AG04450 (cell line): ENCODE results near the gene TTYH3. TPM values are rescaled to one million over a fixed set of nuclear protein-coding genes. Genes with fewer than 3 reads are reported as not detected.

Source experiments
- CTCF ChIA-PET: fragments of 300-600, 350-600 bp; formaldehyde crosslinking; extraction: SDS; loops from one replicate; lab custom pipeline; 2022; ENCODE audit warnings: antibody characterized with exemption, inconsistent platforms; lab: Charles Lee
- POLR2A ChIA-PET: fragments of 350-600 bp; formaldehyde crosslinking; extraction: SDS; loops from one replicate; lab custom pipeline; 2021; ENCODE audit warnings: antibody characterized with exemption, inconsistent platforms; lab: Yijun Ruan, JAX
- DNase-seq: peaks from one replicate; pipeline ENCODE4 v3.0.0-alpha.2; 2011; ENCODE audit warnings: low read depth, low spot score
- H3K27ac ChIP-seq: one replicate; pipeline ENCODE4 v1.5.1; 2012; ENCODE audit warnings: low read depth, low read length, control low read depth
- H3K27me3 ChIP-seq: one replicate; pipeline ENCODE4 v1.6.0; 2012; ENCODE audit warnings: low read length; ENCODE audit not compliant: control insufficient read depth, insufficient read depth
- H3K4me3 ChIP-seq: 2 replicates; pipeline ENCODE4 v1.5.1; 2011; ENCODE audit warnings: mild to moderate bottlenecking, low read depth, low read length, control low read depth
- H3K9me3 ChIP-seq: 2 replicates; pipeline ENCODE4 v1.5.1; 2012; ENCODE audit warnings: low read length; ENCODE audit not compliant: control insufficient read depth, insufficient read depth
- CTCF ChIP-seq: IDR thresholded peaks from 2 replicates; pipeline ENCODE4 v1.5.1; 2011; ENCODE audit warnings: low read depth, low read length, control low read depth, inconsistent platforms
- polyA plus RNA-seq: library from polyadenylated mRNA; depleted of rRNA; stranded (reverse); fragments of >200 nt; gene quantifications from 2 replicates; pipeline ENCODE4 v1.2.3, GENCODE V29; 2011

Gene TTYH3
- polyA plus RNA-seq, 1 experiment, result 30.8 TPM

GRCh38 chr7:2622869-2623697, 8.7 kb upstream of the TTYH3 start:
- no peak for DNase-seq
- H3K27ac ChIP-seq, result no peak overlapping the region
- POLR2A ChIA-PET, result interaction anchor here (0.7 kb wide), 1 partner anchor 57 kb away, joined by 4 read pairs; no protein-coding TSS in a partner anchor
- H3K9me3 ChIP-seq, result no peaks in the 10 kb centered on the region; the same call in 1 of the 2 replicates
- no peak overlapping the region for H3K4me3 ChIP-seq
- no peaks in the 10 kb centered on the region for H3K27me3 ChIP-seq
- no peak for TF ChIP-seq CTCF
- CTCF ChIA-PET, result no interaction called here

- DNase-seq, result no peak
- ChIA-PET CTCF (no interaction called here), POLR2A (no interaction called here)
- Histone ChIP-seq H3K27me3 (no peaks in the 10 kb centered on the region), H3K27ac (no peak overlapping the region), H3K9me3 (no peaks in the 10 kb centered on the region; the same call in 1 of the 2 replicates), H3K4me3 (no peak overlapping the region)
- TF ChIP-seq CTCF, result no peak
Measured at GRCh38 chr7:2623698-2624014, 8.1 kb upstream of the TTYH3 start.

- H3K4me3 ChIP-seq, result no peak overlapping the region
- H3K27me3 ChIP-seq, result no peaks in the 10 kb centered on the region
- POLR2A ChIA-PET, result interaction anchor here (1.0 kb wide), 1 partner anchor 17 kb away, joined by 3 read pairs; no protein-coding TSS in a partner anchor
- H3K9me3 ChIP-seq, result no peaks in the 10 kb centered on the region; the same call in 1 of the 2 replicates
- DNase-seq, result no peak
- CTCF ChIA-PET, result interaction anchor here (1.4 kb wide), 1 partner anchor 57 kb away, joined by 3 read pairs; no protein-coding TSS in a partner anchor
- TF ChIP-seq CTCF, result no peak
- peak overlapping the region; percentile 65 for H3K27ac ChIP-seq
Measured at GRCh38 chr7:2624293-2624886, 7.4 kb upstream of the TTYH3 start.

- Histone ChIP-seq H3K4me3 (no peak overlapping the region), H3K27ac (peak overlapping the region; percentile 52), H3K27me3 (no peaks in the 10 kb centered on the region), H3K9me3 (no peaks in the 10 kb centered on the region; the same call in 1 of the 2 replicates)
- TF ChIP-seq CTCF, result no peak
- ChIA-PET CTCF (no interaction called here), POLR2A (no interaction called here)
- no peak for DNase-seq
Measured at GRCh38 chr7:2626498-2627117, 5.2 kb upstream of the TTYH3 start.
